K562 (cell line): ENCODE data around the gene OSBPL7. TPM values are rescaled to one million over a fixed set of nuclear protein-coding genes. Genes with fewer than 3 reads are reported as not detected.

Source experiments
- BRF1 ChIP-seq: IDR thresholded peaks from 3 replicates; pipeline ENCODE4 v1.6.1; 2011; ENCODE audit warnings: borderline replicate concordance, mild to moderate bottlenecking; ENCODE audit not compliant: insufficient read length; ENCODE audit errors: extremely low read depth
- CCAR2 ChIP-seq: fragments of 200-400 bp; formaldehyde crosslinking; IDR thresholded peaks from 2 replicates; pipeline ENCODE4 v1.6.1; 2017; ENCODE audit warnings: mild to moderate bottlenecking, low read depth, low read length
- ELF4 ChIP-seq: fragments of 450-650 bp; formaldehyde crosslinking; IDR thresholded peaks from 2 replicates; pipeline ENCODE4 v1.4.0; 2022; ENCODE audit warnings: missing genetic modification characterization
- ETV6 ChIP-seq, 3 experiments: fragments of 150-350 bp in 1 of 3; sonication (generic) in 1 of 3; formaldehyde crosslinking in 1 of 3; IDR thresholded peaks; 2 replicates each; pipeline versions ENCODE4 v1.6.1 to v1.8.0; 2014 to 2022; ENCODE audit warnings: borderline replicate concordance in 2 of 3, low read depth in 2 of 3, antibody characterized with exemption in 1 of 3, low read length in 1 of 3, mild to moderate bottlenecking in 1 of 3, missing genetic modification reagents in 1 of 3
- FOXJ2 ChIP-seq: fragments of 200-800 bp; sonication (Bioruptor generic); IDR thresholded peaks from 2 replicates; pipeline ENCODE4 v1.6.1; 2016; ENCODE audit warnings: missing genetic modification characterization, missing compliant biosample characterization
- HCFC1 ChIP-seq: IDR thresholded peaks from 2 replicates; pipeline ENCODE4 v1.6.1; 2012; ENCODE audit warnings: low read depth, low read length, improper control_type of control experiment
- HDAC6 ChIP-seq: IDR thresholded peaks from 2 replicates; pipeline ENCODE4 v1.6.1; 2012; ENCODE audit warnings: low read depth, mild to moderate bottlenecking, control low read depth, inconsistent platforms, low read length, moderate library complexity
- MBD2 ChIP-seq: sonication (generic); IDR thresholded peaks from 2 replicates; pipeline ENCODE4 v1.6.1; 2016; ENCODE audit warnings: low read depth, borderline replicate concordance
- MIER1 ChIP-seq: fragments of 450-650 bp; IDR thresholded peaks from 2 replicates; pipeline ENCODE4 v1.6.1; 2016; ENCODE audit warnings: antibody characterized with exemption, mild to moderate bottlenecking, low read depth
- MLLT1 ChIP-seq, 2 experiments: fragments of 450-650 bp; IDR thresholded peaks; 2 replicates each; pipeline ENCODE4 v1.6.1; 2016
- MXI1 ChIP-seq: IDR thresholded peaks from 2 replicates; pipeline ENCODE4 v1.6.1; 2011; ENCODE audit warnings: low read depth, mild to moderate bottlenecking, improper control_type of control experiment, low read length
- NEUROD1 ChIP-seq: fragments of 150-350 bp; IDR thresholded peaks from 2 replicates; pipeline ENCODE4 v1.6.1; 2014; ENCODE audit warnings: borderline replicate concordance, low read length, low read depth; ENCODE audit not compliant: partially characterized antibody
- NFRKB ChIP-seq: fragments of 450-650 bp; IDR thresholded peaks from 2 replicates; pipeline ENCODE4 v1.6.1; 2016; ENCODE audit warnings: low read depth
- PHB ChIP-seq: fragments of 250-450 bp; sonication (Bioruptor Pico); IDR thresholded peaks from 2 replicates; pipeline ENCODE4 v1.5.0; 2021
- POLR2A ChIP-seq: fragments of 450-650 bp; conservative IDR thresholded peaks from 2 replicates; pipeline ENCODE4 v1.6.1; 2016
- PRMT5 ChIP-seq: sonication (generic); formaldehyde crosslinking; IDR thresholded peaks from 2 replicates; pipeline ENCODE4 v1.5.0; 2020; ENCODE audit warnings: missing genetic modification reagents
- PTRF ChIP-seq: fragments of 450-650 bp; IDR thresholded peaks from 2 replicates; pipeline ENCODE4 v1.6.1; 2016; ENCODE audit warnings: mild to moderate bottlenecking, missing genetic modification characterization, missing compliant biosample characterization
- SIN3B ChIP-seq: fragments of 450-650 bp; IDR thresholded peaks from 2 replicates; pipeline ENCODE4 v1.6.1; 2017; ENCODE audit warnings: low read depth, mild to moderate bottlenecking, moderate library complexity
- SOX6 ChIP-seq: fragments of 450-650 bp; IDR thresholded peaks from 2 replicates; pipeline ENCODE4 v1.6.1; 2014; ENCODE audit warnings: mild to moderate bottlenecking
- SRSF7 ChIP-seq: fragments of 200-400 bp; formaldehyde crosslinking; optimal IDR thresholded peaks from 2 replicates; pipeline ENCODE3; 2017; ENCODE audit warnings: mild to moderate bottlenecking, low read depth, low read length
- THAP12 ChIP-seq: fragments of 250-450 bp; sonication (Bioruptor Pico); IDR thresholded peaks from 2 replicates; pipeline ENCODE4 v1.9.0; 2021; ENCODE audit warnings: mild to moderate bottlenecking, inconsistent platforms
- TSC22D4 ChIP-seq: fragments of 450-650 bp; IDR thresholded peaks from 2 replicates; pipeline ENCODE4 v1.6.1; 2016; ENCODE audit warnings: missing genetic modification characterization, missing biosample characterization, control low read depth
- ZBTB17 ChIP-seq: fragments of 450-650 bp; formaldehyde crosslinking; IDR thresholded peaks from 2 replicates; pipeline ENCODE4 v1.4.0; 2020; ENCODE audit warnings: mild to moderate bottlenecking
- ZKSCAN1 ChIP-seq: fragments of 150-350 bp; IDR thresholded peaks from 2 replicates; pipeline ENCODE4 v1.6.1; 2016; ENCODE audit warnings: low read depth, low read length
- ZNF282 ChIP-seq: sonication (generic); formaldehyde crosslinking; IDR thresholded peaks from 2 replicates; pipeline ENCODE4 v1.8.1; 2023; ENCODE audit warnings: missing genetic modification reagents
- ZNF766 ChIP-seq: fragments of 200-800 bp; sonication (Bioruptor generic); conservative IDR thresholded peaks from 2 replicates; pipeline ENCODE4 v1.6.1; 2016; ENCODE audit warnings: missing genetic modification characterization, missing compliant biosample characterization
- ZNF778 ChIP-seq: fragments of 450-650 bp; formaldehyde crosslinking; IDR thresholded peaks from 2 replicates; pipeline ENCODE4 v1.4.0; 2020; ENCODE audit warnings: mild to moderate bottlenecking, moderate library complexity
- polyA plus RNA-seq, 8 experiments: library from polyadenylated mRNA; depleted of rRNA in 4 of 8; stranded (reverse) in 5 of 8; unstranded in 3 of 8; fragments of >200 nt; fragmentation: Nextera tagmentation in 2 of 8; fragmentation: Illumina TruSeq in 1 of 8; extraction: Ambion mirVana in 2 of 8; extraction: Trizol in 1 of 8; gene quantifications; 2 replicates each; pipeline versions ENCODE4 v1.2.1 to v1.2.3, GENCODE V29; 2011 to 2014; ENCODE audit warnings: inconsistent platforms in 1 of 8, missing spikeins in 1 of 8
- total RNA-seq, 7 experiments: library from RNA; depleted of rRNA in 6 of 7; stranded (reverse); fragments of >200 nt in 6 of 7; fragmentation: Illumina TruSeq in 2 of 7; extraction: Trizol in 2 of 7; gene quantifications; 2 replicates each; pipeline versions ENCODE4 v1.2.1 to v1.2.3, GENCODE V29; 2011 to 2021; ENCODE audit warnings: low replicate concordance in 1 of 7

OSBPL7 gene
- total and polyA plus RNA-seq, 9 of the 15 experiments (the other 6 are each of a cell fraction or from before 2014, with no cell fraction given) = 0.32 to 11.9 (median 5.8) TPM

GRCh38 chr17:47831003-47831933, 9.7 kb upstream of the OSBPL7 start, which contains the start of the genes LRRC46 and MRPL10 (continued):
- TF ChIP-seq MLLT1 (IDR thresholded peaks at IDR 0.05) (peak in 1 of 2 experiments; percentile 17; a peak in 1 of 4 replicates), ZKSCAN1 (no peak), ETV6 (IDR thresholded peaks at IDR 0.05; ENCODE audit: borderline replicate concordance in 1 of 2, low read depth in 2 of 2, low read length in 1 of 2) (no peak), ETV6 (CRISPR knock-in tag; IDR thresholded peaks at IDR 0.05; ENCODE audit: borderline replicate concordance) (0 out of 2 replicates have a peak, but pooled peaks have one; percentile 37), ZBTB17 (CRISPR knock-in tag) (0 out of 2 replicates have a peak, but pooled peaks have one; percentile 28), ELF4 (peak; percentile 4; the same call in 1 of the 2 replicates), PHB (CRISPR knock-in tag) (no peak), NEUROD1 (peak; percentile 21), SOX6 (0 out of 2 replicates have a peak, but pooled peaks have one; percentile 41), TSC22D4 (no peak), MXI1 (peak; percentile 90), HCFC1 (peak; percentile 74), ZNF778 (CRISPR knock-in tag) (no peak), SRSF7 (no peak), BRF1 (no peak), POLR2A (peak; percentile 97), SIN3B (peak; percentile 98), HDAC6 (no peak), ZNF282 (no peak), CCAR2 (no peak), MIER1 (0 out of 2 replicates have a peak, but pooled peaks have one; percentile 52), FOXJ2 (tag) (no peak), PTRF (tag) (no peak), PRMT5 (CRISPR knock-in tag) (no peak), NFRKB (peak; percentile 68; the same call in 1 of the 2 replicates), ZNF766 (CRISPR knock-in tag) (no peak), MBD2 (peak; percentile 82; the same call in 1 of the 2 replicates), THAP12 (CRISPR knock-in tag) (peak; percentile 86; the same call in 1 of the 2 replicates)
